ENCODE data around the gene ZNF513. TPM values are rescaled to one million over a fixed set of nuclear protein-coding genes. Genes with fewer than 3 reads are reported as not detected.

Gene ZNF513
- total RNA-seq, 1 experiment from 2014 or later = 19.2 TPM

GRCh38 chr2:27356382-27357181 is 24.0 kb downstream of the ZNF513 start, which contains the start of gene GTF3C2:
TSS of gene GTF3C2 (minus strand) at chr2:27356764. CDS start at chr2:27343554, 13,210 bp downstream.
- peak within 1 kb of the TSS; percentile 98 for H3K27ac Mint-ChIP-seq (ENCODE audit: unreplicated experiment)
- POLR2A ChIA-PET = interaction anchor here (0.6 to 1.8 kb wide), 11 partner anchors 9 to 1018 kb away, joined by 3 to 8 read pairs (median 4); partner anchors contain the start of genes EIF2B4, NRBP1, SNX17 and ZNF513
- no peaks in the 10 kb centered on the region for H3K36me3 ChIP-seq (ENCODE audit: control insufficient read depth, insufficient read depth, low read length)
- H3K27me3 Mint-ChIP-seq (ENCODE audit: insufficient read depth, unreplicated experiment) = no peaks in the 10 kb centered on the region
- CTCF ChIA-PET = interaction anchor here (0.8 to 1.9 kb wide), 3 partner anchors 13 to 72 kb away, joined by 5 to 12 read pairs (median 6); partner anchors contain the start of genes MPV17 and NRBP1
- intact Hi-C loops (cut with micrococcal nuclease; ENCODE audit: unreplicated experiment) = loop anchor here (1.0 to 2.0 kb wide), 3 partner anchors 14 to 144 kb away; partner anchors contain the start of genes ATRAID, EIF2B4, SLC5A6 and SNX17
- H3K4me3 ChIP-seq (ENCODE audit: low read depth, low read length) = peak within 1 kb of the TSS; percentile 60
- DNase-seq = peak; percentile 99
- no peaks in the 10 kb centered on the region for H3K27me3 ChIP-seq (replicated peaks; ENCODE audit: control insufficient read depth, insufficient read depth, low read length)
- peaks cover 31% of the 10 kb centered on the region for H3K36me3 Mint-ChIP-seq (ENCODE audit: insufficient read depth, unreplicated experiment)
- peaks cover 8% of the 10 kb centered on the region for H3K4me1 Mint-ChIP-seq (ENCODE audit: low read depth, unreplicated experiment)
- H3K9me3 Mint-ChIP-seq (ENCODE audit: unreplicated experiment) = no peaks in the 10 kb centered on the region
- H3K9me3 ChIP-seq = no peaks in the 10 kb centered on the region
- no TSS peak for BruUV-seq (replicated peaks)
- peak within 1 kb of the TSS; percentile 92 for H3K4me3 Mint-ChIP-seq (ENCODE audit: unreplicated experiment)
- TF ChIP-seq, protein P1, sequence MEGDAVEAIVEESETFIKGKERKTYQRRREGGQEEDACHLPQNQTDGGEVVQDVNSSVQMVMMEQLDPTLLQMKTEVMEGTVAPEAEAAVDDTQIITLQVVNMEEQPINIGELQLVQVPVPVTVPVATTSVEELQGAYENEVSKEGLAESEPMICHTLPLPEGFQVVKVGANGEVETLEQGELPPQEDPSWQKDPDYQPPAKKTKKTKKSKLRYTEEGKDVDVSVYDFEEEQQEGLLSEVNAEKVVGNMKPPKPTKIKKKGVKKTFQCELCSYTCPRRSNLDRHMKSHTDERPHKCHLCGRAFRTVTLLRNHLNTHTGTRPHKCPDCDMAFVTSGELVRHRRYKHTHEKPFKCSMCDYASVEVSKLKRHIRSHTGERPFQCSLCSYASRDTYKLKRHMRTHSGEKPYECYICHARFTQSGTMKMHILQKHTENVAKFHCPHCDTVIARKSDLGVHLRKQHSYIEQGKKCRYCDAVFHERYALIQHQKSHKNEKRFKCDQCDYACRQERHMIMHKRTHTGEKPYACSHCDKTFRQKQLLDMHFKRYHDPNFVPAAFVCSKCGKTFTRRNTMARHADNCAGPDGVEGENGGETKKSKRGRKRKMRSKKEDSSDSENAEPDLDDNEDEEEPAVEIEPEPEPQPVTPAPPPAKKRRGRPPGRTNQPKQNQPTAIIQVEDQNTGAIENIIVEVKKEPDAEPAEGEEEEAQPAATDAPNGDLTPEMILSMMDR (IDR thresholded peaks at IDR 0.05; ENCODE audit: insufficient read depth in 1 of 2, low read depth in 1 of 2, low read length in 1 of 2, severe bottlenecking in 1 of 2, unreplicated experiment in 1 of 2) = no peak
- H3K4me1 ChIP-seq = peaks cover 24% of the 10 kb centered on the region

GRCh38 chr2:27356056-27356381 is 24.5 kb downstream of the ZNF513 start:
- Histone ChIP-seq H3K27me3 (replicated peaks; ENCODE audit: control insufficient read depth, insufficient read depth, low read length) (no peaks in the 10 kb centered on the region), H3K4me3 (ENCODE audit: low read depth, low read length) (peak overlapping the region; percentile 60), H3K9me3 (no peaks in the 10 kb centered on the region), H3K4me1 (peaks cover 24% of the 10 kb centered on the region), H3K36me3 (ENCODE audit: control insufficient read depth, insufficient read depth, low read length) (no peaks in the 10 kb centered on the region)
- ChIA-PET POLR2A (interaction anchor here (0.6 to 1.8 kb wide), 6 partner anchors 13 to 168 kb away, joined by 3 to 7 read pairs (median 4); partner anchors contain the start of genes EIF2B4, NRBP1 and SNX17), CTCF (interaction anchor here (1.5 to 1.9 kb wide), 2 partner anchors 13 to 33 kb away, joined by 6 to 12 read pairs; partner anchors contain the start of gene MPV17)
- peak; percentile 79 to 80 for DNase-seq
- TF ChIP-seq, protein P1 (IDR thresholded peaks at IDR 0.05; ENCODE audit: insufficient read depth in 1 of 2, low read depth in 1 of 2, low read length in 1 of 2, severe bottlenecking in 1 of 2, unreplicated experiment in 1 of 2) = no peak
- Mint-ChIP-seq H3K4me1 (ENCODE audit: low read depth, unreplicated experiment) (peaks cover 8% of the 10 kb centered on the region), H3K9me3 (ENCODE audit: unreplicated experiment) (no peaks in the 10 kb centered on the region), H3K4me3 (ENCODE audit: unreplicated experiment) (peak overlapping the region; percentile 92), H3K27me3 (ENCODE audit: insufficient read depth, unreplicated experiment) (no peaks in the 10 kb centered on the region), H3K27ac (ENCODE audit: unreplicated experiment) (peak overlapping the region; percentile 98), H3K36me3 (ENCODE audit: insufficient read depth, unreplicated experiment) (peaks cover 31% of the 10 kb centered on the region)
- intact Hi-C loops (cut with micrococcal nuclease; ENCODE audit: unreplicated experiment) = loop anchor here (1.0 to 2.0 kb wide), 3 partner anchors 14 to 143 kb away; partner anchors contain the start of genes ATRAID, EIF2B4, SLC5A6 and SNX17
- TSS peak; percentile 51 for BruUV-seq (replicated peaks)

GRCh38 chr2:27354597-27354927 is 26.0 kb downstream of the ZNF513 start:
- Histone ChIP-seq H3K27me3 (replicated peaks; ENCODE audit: control insufficient read depth, insufficient read depth, low read length) (no peaks in the 10 kb centered on the region), H3K9me3 (no peaks in the 10 kb centered on the region), H3K4me3 (ENCODE audit: low read depth, low read length) (no peak overlapping the region), H3K36me3 (ENCODE audit: control insufficient read depth, insufficient read depth, low read length) (no peaks in the 10 kb centered on the region), H3K4me1 (peaks cover 24% of the 10 kb centered on the region)
- no TSS peak for BruUV-seq (replicated peaks)
- POLR2A ChIA-PET = interaction anchor here (0.6 to 1.0 kb wide), 2 partner anchors 26 to 34 kb away, joined by 3 read pairs; partner anchors contain the start of gene ZNF513
- no peak for DNase-seq
- Mint-ChIP-seq H3K27me3 (ENCODE audit: insufficient read depth, unreplicated experiment) (no peaks in the 10 kb centered on the region), H3K4me3 (ENCODE audit: unreplicated experiment) (peak overlapping the region; percentile 44), H3K36me3 (ENCODE audit: insufficient read depth, unreplicated experiment) (peaks cover 28% of the 10 kb centered on the region), H3K27ac (ENCODE audit: unreplicated experiment) (no peak overlapping the region), H3K4me1 (ENCODE audit: low read depth, unreplicated experiment) (peaks cover 8% of the 10 kb centered on the region), H3K9me3 (ENCODE audit: unreplicated experiment) (no peaks in the 10 kb centered on the region)
- TF ChIP-seq, protein P1 (IDR thresholded peaks at IDR 0.05; ENCODE audit: insufficient read depth in 1 of 2, low read depth in 1 of 2, low read length in 1 of 2, severe bottlenecking in 1 of 2, unreplicated experiment in 1 of 2) = no peak
- CTCF ChIA-PET = interaction anchor here (1.3 to 1.5 kb wide), 2 partner anchors 15 to 89 kb away, joined by 3 to 6 read pairs; no protein-coding TSS in a partner anchor
- intact Hi-C loops (cut with micrococcal nuclease; ENCODE audit: unreplicated experiment) = no loop called here

All from Caco-2 (cell line).